ENCODE data around the gene CCNI2.

Gene CCNI2

DNA sequence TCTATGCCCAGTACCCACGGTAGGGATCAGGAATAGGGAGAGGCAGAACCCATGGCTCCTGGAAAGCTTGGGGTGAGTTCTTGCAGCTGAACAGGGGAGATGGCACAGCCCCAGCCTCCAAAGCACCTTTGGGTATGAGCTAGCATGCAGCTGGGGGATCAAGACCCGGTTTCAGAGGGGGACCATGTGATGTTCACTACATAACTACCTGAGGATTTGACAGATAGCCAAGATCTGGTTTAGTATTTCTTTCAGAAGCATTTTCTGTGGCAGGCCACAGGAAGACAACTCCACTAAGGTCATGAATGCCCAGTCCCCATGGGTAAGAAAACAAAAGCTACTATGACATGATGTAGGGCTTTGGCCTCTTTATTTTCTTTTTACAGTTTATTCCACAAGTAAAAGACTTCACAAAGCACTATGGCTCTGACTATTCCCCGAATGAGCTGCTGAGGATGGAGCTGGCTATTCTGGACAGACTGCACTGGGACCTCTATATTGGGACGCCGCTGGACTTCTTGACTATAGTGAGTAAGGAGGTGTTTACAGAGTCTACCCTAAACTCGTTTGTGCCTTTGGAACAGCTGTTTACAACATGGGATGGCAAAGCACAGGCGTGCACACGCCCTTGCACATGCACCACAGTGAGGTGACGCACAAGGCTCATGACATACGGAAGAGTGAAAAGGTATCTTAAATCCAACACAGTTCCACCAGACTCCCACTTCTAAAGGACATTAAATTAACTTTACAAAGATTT is 3.4 kb downstream of the CCNI2 start:
- DNase-seq (ENCODE audit: low read depth) = no peak

- DNase-seq (ENCODE audit: low read depth) = no peak
Measured at GRCh38 chr5:132751444-132751843, 4.2 kb downstream of the CCNI2 start.

DNA sequence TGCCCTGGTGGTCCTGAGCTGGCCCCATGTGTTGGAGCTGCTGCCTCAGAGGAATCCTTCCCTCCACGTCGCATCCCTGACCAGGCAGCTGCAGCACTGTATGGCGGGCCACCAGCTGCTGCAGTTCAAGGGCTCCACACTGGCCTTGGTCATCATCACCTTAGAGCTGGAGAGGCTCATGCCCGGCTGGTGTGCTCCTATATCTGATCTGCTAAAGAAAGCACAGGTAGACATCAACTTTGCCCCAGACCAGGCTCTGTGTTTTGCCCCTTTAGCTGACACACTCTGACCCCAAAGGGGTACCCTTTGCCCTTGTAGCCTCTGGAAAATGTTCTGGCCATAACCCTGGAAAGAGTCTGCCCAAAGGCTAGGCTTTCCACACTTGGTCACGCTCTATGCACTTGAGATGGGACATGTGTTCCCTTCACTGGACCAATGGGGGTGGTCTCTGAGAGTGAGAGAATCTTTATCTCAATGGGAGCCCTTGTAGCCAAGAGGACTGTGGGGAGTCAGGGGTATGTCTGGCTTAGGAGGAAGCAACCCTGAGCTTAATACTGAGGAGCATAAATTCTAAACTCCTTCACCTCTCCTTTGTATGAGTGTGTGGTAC is 4.8 kb downstream of the CCNI2 start:
- DNase-seq (ENCODE audit: low read depth) = no peak

DNA sequence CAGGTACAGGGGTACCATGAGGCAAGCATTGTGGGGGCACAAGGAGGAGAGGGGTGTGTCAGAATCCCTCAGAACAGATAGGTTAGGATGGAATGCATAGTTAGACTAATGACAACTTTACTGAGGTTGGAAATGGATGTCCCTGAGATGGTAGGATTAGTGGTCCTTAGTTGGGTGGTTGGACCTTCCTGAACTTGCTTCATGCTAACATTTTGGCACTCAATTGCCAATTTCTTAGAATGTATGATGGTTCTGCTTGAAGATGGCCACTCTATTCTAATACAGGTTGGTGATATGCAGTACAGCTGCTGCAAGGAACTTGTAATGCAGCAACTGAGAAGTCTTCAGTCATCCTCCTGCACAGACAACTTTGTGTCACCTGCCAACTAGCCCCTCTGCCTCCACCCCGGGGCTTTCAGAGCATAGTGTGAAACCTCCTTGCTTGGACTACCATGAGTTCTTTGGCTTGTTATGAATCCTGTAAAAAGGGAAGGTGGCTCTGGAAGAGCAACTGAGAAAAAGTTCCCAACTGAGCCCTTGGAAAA is 5.4 kb downstream of the CCNI2 start:
- DNase-seq (ENCODE audit: low read depth) = no peak

- no peak for DNase-seq (ENCODE audit: low read depth)
Measured at GRCh38 chr5:132753135-132753987, 6.1 kb downstream of the CCNI2 start.

- DNase-seq (ENCODE audit: low read depth) = no peak
Measured at GRCh38 chr5:132754111-132754510, 6.9 kb downstream of the CCNI2 start.

DNA sequence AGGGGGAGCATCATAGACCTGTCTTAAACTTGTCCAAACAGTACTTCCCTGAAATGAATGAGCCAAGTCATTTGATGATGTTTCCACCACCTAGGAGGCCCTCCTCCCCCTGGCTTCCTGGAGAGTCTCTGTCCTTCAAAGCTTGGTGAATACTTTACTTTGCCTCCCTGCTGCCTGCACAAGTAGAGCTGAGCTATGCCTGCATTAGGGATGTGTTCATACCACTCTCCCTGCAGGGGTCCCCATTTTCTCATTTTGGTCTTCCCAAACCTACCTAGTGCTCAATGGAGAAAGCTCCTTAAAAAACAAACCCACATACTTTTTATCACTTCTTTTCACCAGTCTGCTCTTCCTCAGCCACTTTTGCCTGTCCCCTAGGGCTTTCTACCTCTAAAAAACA is 7.7 kb downstream of the CCNI2 start:
- DNase-seq (ENCODE audit: low read depth) = no peak

DNA sequence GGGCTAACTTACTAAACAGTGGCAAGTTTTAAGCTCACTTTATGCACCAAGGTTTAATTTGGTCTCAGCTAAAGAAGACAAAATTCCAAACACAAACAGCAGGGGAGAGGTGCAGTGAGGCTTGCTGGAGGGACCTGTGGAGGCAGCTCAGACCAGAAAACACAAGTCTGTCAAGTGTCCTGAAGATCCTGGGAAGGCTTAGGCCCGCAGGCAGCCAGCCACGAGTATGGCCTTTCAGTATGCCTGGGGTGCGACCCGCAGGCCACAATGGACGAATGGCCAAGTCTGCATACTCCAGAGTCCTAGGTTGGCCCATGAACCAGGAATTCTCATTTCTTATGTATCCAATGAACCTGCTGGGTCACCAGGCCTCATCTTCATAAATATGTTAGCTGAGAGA is 9.3 kb downstream of the CCNI2 start:
- DNase-seq (ENCODE audit: low read depth) = no peak

DNA sequence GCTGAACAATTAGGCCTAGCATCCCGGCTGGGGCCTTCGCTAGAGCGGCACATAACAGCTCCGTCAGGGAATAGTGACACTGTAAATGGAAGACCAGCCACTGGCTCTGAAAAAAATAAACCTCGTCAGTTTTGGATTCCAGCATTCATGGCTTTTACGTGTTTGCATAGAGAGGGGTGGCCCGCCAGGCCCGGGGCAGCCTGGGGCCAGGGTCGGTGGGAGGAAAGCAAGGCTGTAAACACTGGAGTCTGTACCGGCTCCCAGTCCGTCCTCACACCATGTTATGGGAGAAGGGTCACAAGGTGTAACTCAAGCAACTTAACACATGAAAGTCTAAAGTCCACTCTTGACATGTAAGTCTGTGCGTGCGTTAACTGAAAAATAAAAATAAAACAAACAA is 11.2 kb downstream of the CCNI2 start:
- DNase-seq (ENCODE audit: low read depth) = no peak

DNA sequence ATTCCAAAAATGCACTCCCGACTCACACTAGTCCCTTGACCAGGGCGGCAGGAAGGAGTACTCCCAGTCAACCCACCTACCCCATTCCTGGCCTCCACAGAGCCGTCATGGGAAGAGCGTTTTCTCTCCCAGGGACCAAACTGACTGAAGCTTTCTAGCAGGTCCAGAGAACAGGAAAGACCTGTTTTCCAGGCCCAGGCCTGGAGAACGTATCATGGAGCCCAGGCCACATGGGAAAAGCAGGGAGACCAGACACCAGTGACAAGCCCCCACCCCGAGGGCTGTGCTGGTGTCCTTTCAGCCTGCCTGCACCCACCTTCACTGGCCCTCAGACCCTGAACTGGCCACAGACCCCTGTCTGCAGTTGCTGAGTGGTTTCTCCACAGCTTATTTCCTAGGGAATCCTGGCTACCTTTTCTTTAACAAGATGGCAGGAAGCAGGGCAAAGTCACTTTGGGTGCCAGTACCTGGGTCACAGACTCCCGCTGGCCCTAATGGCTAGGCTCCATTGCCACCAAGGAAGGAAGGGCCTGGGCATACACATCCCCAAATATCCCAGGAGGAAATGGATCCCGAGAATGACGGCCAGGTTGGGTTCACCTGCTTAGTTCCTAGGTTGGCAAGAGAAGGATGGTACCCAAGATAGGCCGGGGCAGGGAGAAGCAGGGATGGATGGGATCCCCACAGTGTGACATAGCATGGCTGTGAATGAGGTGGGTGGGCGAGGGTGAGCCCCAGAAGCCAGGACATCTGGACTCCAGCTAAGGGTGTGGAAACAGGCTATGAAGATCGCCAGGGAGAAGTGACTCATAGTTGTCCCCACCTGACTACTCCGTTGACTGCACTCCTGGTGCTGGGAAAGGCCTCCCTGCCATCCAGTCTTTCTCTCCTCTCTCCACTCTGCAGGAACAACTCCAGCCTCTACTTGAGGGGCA is 12.2 kb downstream of the CCNI2 start:
- no peak for DNase-seq (ENCODE audit: low read depth)

DNA sequence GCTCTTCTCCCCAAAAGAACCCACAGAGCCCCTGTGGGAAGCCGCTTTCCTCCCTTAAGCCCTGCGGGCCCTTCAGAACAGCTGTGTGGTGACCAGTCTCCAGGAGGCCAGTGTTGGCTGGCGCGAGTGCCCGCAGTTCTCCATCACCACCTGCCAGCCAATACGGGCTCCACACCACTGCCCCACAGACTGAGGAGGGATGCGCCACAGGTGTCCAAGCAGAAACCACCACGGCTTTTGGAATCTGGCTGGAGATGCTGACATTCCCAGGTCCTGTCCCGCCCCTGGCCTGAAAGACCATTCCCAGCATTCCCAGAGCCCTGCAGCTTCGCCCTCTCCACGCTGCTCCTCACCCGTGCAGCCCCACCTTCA is 12.8 kb downstream of the CCNI2 start:
- DNase-seq (ENCODE audit: low read depth) = no peak

GRCh38 chr5:132760601-132761317 is 13.5 kb downstream of the CCNI2 start:
- DNase-seq (ENCODE audit: low read depth) = no peak

- no peak for DNase-seq (ENCODE audit: low read depth)
Measured at GRCh38 chr5:132761321-132762240, 14.4 kb downstream of the CCNI2 start.

DNA sequence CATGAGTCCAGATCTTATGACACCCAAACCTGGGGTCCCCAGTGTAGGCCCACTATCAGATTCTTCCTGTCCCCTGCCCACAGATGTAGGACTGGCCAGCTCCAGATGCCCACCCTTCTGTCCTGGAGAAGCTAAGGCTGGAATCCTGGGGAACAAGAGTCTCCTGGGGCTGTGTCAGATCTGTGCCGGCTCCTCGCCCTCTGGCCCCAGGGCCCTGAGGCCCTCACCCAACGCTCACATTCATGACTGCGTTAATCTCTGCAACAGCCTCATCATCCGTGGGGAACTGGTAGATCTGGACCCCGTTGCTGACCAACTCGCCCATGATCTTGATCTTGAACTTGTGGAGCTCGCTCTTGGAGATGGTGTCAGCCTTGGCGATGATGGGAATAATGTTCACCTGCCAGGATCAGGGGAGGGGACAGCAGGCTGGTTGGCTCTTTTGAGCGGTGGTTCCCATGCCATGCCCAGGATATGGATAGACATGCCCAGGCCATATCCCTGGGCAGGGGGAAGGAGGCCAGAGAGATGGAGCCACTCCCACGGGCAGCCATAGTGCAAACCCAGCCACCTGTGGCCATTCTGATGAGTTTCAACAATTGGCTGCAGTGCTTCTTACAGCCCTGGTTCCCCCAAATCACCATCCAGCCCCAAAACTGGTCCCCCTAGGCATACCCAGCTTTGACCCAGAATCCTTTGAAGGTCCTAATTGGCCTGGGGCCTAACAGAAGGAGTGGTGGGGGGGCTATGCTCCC is 15.2 kb downstream of the CCNI2 start:
- no peak for DNase-seq (ENCODE audit: low read depth)

DNA sequence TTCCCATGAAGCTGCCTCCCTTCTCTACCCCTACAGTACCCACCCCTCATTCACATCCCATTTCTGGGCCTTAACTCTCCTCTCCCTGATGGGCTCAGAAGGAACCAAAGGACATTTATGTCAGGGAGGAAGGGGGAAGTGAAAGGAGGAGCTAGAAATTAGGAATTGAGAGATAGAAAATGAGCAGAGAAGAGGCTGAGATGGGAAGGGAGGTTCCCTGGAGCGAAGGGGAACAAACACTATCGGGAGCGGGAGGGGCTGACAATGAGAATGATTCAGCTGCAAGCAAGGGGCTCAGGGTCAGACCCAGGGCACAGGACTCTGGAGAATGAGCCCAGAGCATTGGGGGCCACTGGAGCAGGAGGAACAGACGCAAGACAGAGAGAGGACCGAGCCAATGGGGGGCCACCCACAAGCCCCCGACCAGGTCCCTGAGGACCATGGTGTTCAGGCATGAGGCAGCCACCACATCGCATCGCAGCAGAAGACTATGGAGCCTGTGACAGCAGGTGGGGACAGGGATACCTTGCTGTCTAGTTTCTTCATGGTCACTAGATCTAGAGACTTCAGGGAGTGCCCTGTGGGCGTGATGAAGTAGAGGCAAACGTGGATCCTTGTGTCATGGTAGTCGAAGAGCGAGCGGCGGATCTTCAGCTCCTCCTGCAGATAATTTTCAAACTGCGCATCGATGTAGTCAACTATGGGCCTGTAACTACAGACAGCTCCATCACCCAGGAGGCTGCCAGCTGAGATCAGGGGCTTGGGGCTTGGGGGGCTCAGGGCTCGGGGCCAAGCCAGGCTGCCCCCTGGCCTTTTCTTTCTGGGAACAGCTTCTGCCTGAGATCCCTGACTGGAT is 16.2 kb downstream of the CCNI2 start:
- no peak for DNase-seq (ENCODE audit: low read depth)

DNA sequence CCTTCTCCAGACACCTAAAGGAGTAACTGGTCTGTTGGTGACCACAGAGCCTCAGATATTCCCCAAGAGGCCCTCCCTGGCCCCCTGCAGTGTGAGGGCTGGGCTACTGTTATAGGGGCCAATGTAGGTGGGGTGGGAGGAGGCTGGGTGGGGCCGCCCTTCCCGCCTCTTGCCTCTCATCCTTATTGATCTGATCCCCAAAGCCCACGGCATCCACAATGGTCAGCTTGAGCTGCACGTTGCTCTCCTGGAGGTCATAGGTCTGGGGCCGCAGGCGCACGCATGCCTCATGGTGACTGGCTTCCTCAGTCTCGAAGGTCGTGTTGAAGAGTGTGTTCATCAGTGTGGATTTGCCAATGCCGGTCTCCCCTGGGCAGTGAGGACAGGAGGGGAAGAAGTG is 16.8 kb downstream of the CCNI2 start:
- DNase-seq (ENCODE audit: low read depth) = no peak

GRCh38 chr5:132764671-132765238 is 17.5 kb downstream of the CCNI2 start:
- DNase-seq (ENCODE audit: low read depth) = no peak
